PC-9 (cell line): Measurements from ENCODE around the gene ABCC3. TPM values are rescaled to one million over a fixed set of nuclear protein-coding genes. Genes with fewer than 3 reads are reported as not detected.

Source experiments
- BruUV-seq: library from RNA; stranded (reverse); fragments of 400-500 nt; replicated peaks from 2 replicates; lab custom pipeline; 2021; lab: Mats Ljungman, UMichigan
- CTCF ChIA-PET: fragments of 300-600 bp; sonication (Branson Sonifier 250); formaldehyde crosslinking; loops from one replicate; lab custom pipeline; 2022; ENCODE audit warnings: antibody characterized with exemption; lab: Charles Lee
- POLR2A ChIA-PET: fragments of 300-600 bp; sonication (Branson Sonifier 250); formaldehyde crosslinking; loops from one replicate; lab custom pipeline; 2022; ENCODE audit warnings: antibody characterized with exemption; ENCODE audit not compliant: unreplicated experiment; lab: Charles Lee
- DNase-seq, 2 experiments: peaks; one replicate each; pipeline versions ENCODE4 v3.0.0 to v3.0.0-alpha.2; 2015 to 2022; ENCODE audit warnings: mixed read lengths in 1 of 2
- H2AFZ ChIP-seq: fragments of 200-600 bp; sonication (generic); 2 replicates; pipeline ENCODE4 v1.8.1; 2017; ENCODE audit warnings: antibody characterized with exemption
- H3F3A ChIP-seq: fragments of 200-600 bp; sonication (generic); 2 replicates; pipeline ENCODE4 v1.8.1; 2017; ENCODE audit warnings: antibody characterized with exemption, mild to moderate bottlenecking, low read depth; ENCODE audit not compliant: insufficient read depth
- H3K27ac ChIP-seq: fragments of 200-600 bp; sonication (generic); 2 replicates; pipeline ENCODE4 v1.6.1; 2016; ENCODE audit warnings: mixed run types
- H3K27me3 ChIP-seq: fragments of 200-600 bp; sonication (generic); 2 replicates; pipeline ENCODE4 v1.6.1; 2016; ENCODE audit warnings: low read depth, mixed run types; ENCODE audit not compliant: insufficient read depth
- H3K36me3 ChIP-seq: fragments of 200-600 bp; sonication (generic); 2 replicates; pipeline ENCODE4 v1.6.1; 2016; ENCODE audit warnings: low read depth, mixed run types
- H3K4me1 ChIP-seq: fragments of 200-600 bp; sonication (generic); replicated peaks from 2 replicates; pipeline ENCODE4 v1.6.1; 2016; ENCODE audit warnings: mixed run types; ENCODE audit not compliant: insufficient read depth
- H3K4me2 ChIP-seq: fragments of 200-600 bp; sonication (generic); 2 replicates; pipeline ENCODE4 v1.6.1; 2017; ENCODE audit warnings: mixed run types
- H3K4me3 ChIP-seq: fragments of 200-600 bp; sonication (generic); 2 replicates; pipeline ENCODE4 v1.6.1; 2016; ENCODE audit warnings: mixed run types
- H3K79me2 ChIP-seq: fragments of 200-600 bp; sonication (generic); 2 replicates; pipeline ENCODE4 v1.6.1; 2017; ENCODE audit warnings: low read depth, mixed run types
- H3K9me2 ChIP-seq: fragments of 200-600 bp; sonication (generic); 2 replicates; pipeline ENCODE4 v1.8.1; 2017; ENCODE audit warnings: mild to moderate bottlenecking; ENCODE audit not compliant: insufficient read depth
- H3K9me3 ChIP-seq: fragments of 200-600 bp; sonication (generic); 2 replicates; pipeline ENCODE4 v1.8.1; 2016; ENCODE audit warnings: low read depth; ENCODE audit not compliant: insufficient read depth
- H4K20me1 ChIP-seq: fragments of 200-600 bp; sonication (generic); 2 replicates; pipeline ENCODE4 v1.8.1; 2017; ENCODE audit not compliant: insufficient read depth
- EZH2 ChIP-seq: fragments of 200-600 bp; sonication (generic); IDR thresholded peaks from 2 replicates; pipeline ENCODE4 v1.8.0; 2017; ENCODE audit warnings: antibody characterized with exemption, low read depth
- intact Hi-C: fragments of 100-400 bp; cut with micrococcal nuclease; formaldehyde crosslinking; loops from one replicate; pipeline ENCODE4 v1.10.0; 2022; ENCODE audit not compliant: unreplicated experiment
- total RNA-seq: library from RNA; stranded (reverse); gene quantifications from 2 replicates; pipeline ENCODE4 v1.2.3, GENCODE V29; 2021
- TF ChIP-seq, protein P1 (sequence below): fragments of 200-600 bp; sonication (generic); conservative IDR thresholded peaks from 2 replicates; pipeline ENCODE4 v1.6.1; 2017; ENCODE audit warnings: mixed run types, antibody characterized with exemption, mild to moderate bottlenecking, moderate library complexity

The ABCC3 gene
- total RNA-seq, 1 experiment from 2014 or later, result 221 TPM

DNA sequence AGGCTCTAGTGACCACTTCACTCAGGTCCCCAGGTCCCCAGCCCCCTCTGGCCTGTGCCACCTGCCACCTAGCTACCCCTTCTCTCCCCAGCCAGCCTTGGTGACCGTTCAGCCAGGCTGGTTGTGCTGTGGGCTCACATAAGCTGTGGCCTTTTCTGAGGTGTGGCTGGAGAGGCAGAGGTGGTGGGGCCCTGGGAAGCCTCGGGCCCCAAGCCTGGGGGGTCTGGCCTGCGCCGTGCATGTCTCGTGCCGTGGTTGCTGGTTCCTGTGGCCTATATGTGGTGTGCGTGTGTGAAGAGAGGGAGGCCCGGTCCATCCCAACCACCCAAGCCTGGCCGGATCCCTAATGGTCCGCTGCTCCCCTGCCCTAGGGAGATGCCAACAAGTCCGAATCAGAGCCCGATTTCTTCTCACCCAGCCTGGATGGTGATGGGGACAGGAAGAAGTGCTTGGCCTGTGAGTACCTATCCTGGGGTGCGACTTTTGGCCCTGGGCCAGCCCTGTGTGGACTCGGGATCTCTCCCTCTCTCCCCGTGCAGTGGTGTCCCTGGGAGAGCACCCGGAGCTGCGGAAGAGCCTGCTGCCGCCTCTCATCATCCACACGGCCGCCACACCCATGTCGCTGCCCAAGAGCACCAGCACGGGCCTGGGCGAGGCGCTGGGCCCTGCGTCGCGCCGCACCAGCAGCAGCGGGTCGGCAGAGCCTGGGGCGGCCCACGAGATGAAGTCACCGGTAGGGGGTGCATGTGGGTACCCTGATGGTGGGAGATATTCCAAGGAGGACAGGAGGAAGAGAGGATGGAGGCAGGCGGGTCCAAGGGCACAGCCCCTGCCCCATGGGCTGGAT lies 38.3 kb upstream of the ABCC3 start:
- DNase-seq, result no peak

DNA sequence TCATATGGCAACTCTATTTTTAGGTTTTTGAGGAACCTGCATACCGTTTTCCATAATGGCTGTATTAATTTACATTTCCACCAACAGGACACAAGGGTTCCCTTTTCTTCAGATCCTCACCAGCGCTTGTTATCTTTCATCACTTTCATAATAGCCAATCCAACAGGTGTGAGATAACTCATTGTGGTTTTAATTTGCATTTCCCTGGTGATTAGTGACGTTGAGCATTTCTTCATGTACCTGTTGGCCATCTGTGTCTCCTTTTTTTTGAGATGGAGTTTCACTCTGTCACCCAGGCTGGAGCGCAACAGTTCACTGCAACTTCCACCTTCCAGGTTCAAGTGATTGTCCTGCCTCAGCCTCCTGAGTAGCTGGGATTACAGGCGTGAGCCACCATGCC lies 36.2 kb upstream of the ABCC3 start:
- no TSS peak for BruUV-seq
- no peak overlapping the region for H3K27ac ChIP-seq
- H3K27me3 ChIP-seq, result peaks cover 63% of the 10 kb centered on the region
- no peak overlapping the region for H2AFZ ChIP-seq
- H3K4me1 ChIP-seq, result no peaks in the 10 kb centered on the region
- H4K20me1 ChIP-seq, result no peaks in the 10 kb centered on the region
- TF ChIP-seq EZH2, result no peak
- TF ChIP-seq, protein P1, sequence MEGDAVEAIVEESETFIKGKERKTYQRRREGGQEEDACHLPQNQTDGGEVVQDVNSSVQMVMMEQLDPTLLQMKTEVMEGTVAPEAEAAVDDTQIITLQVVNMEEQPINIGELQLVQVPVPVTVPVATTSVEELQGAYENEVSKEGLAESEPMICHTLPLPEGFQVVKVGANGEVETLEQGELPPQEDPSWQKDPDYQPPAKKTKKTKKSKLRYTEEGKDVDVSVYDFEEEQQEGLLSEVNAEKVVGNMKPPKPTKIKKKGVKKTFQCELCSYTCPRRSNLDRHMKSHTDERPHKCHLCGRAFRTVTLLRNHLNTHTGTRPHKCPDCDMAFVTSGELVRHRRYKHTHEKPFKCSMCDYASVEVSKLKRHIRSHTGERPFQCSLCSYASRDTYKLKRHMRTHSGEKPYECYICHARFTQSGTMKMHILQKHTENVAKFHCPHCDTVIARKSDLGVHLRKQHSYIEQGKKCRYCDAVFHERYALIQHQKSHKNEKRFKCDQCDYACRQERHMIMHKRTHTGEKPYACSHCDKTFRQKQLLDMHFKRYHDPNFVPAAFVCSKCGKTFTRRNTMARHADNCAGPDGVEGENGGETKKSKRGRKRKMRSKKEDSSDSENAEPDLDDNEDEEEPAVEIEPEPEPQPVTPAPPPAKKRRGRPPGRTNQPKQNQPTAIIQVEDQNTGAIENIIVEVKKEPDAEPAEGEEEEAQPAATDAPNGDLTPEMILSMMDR, result no peak
- H3K9me2 ChIP-seq, result no peaks in the 10 kb centered on the region
- H3K36me3 ChIP-seq, result no peaks in the 10 kb centered on the region
- DNase-seq, result no peak
- H3F3A ChIP-seq, result no peaks in the 10 kb centered on the region
- no peak overlapping the region for H3K4me3 ChIP-seq
- H3K79me2 ChIP-seq, result no peaks in the 10 kb centered on the region
- H3K4me2 ChIP-seq, result no peak overlapping the region
- ChIA-PET POLR2A (no interaction called here), CTCF (no interaction called here)
- intact Hi-C loops, result no loop called here
- no peaks in the 10 kb centered on the region for H3K9me3 ChIP-seq

More for the DNA sequence above, 38.3 kb upstream of the ABCC3 start:
- Histone ChIP-seq H4K20me1 (no peaks in the 10 kb centered on the region), H3K27ac (no peak overlapping the region), H3K9me3 (no peaks in the 10 kb centered on the region), H2AFZ (no peak overlapping the region), H3K4me2 (no peak overlapping the region), H3K79me2 (no peaks in the 10 kb centered on the region), H3F3A (no peaks in the 10 kb centered on the region), H3K36me3 (no peaks in the 10 kb centered on the region), H3K4me3 (no peak overlapping the region), H3K4me1 (no peaks in the 10 kb centered on the region), H3K9me2 (no peaks in the 10 kb centered on the region), H3K27me3 (peaks cover 58% of the 10 kb centered on the region)
- ChIA-PET POLR2A (no interaction called here), CTCF (no interaction called here)
- intact Hi-C loops, result no loop called here
- TF ChIP-seq, protein P1, result no peak
- TF ChIP-seq EZH2, result no peak
- no TSS peak for BruUV-seq

DNA sequence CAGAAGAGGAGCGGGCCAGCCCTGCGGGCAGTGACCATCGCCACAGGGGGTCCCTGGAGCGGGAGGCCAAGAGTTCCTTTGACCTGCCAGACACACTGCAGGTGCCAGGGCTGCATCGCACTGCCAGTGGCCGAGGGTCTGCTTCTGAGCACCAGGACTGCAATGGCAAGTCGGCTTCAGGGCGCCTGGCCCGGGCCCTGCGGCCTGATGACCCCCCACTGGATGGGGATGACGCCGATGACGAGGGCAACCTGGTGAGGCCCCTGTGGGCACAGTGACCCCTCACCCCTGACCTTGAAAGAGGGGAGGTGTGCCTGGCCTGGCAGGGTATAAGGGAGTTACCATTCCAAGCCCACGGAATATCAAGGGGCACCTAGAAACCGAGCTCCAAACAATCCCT lies 35.1 kb upstream of the ABCC3 start:
- Histone ChIP-seq H3F3A (no peaks in the 10 kb centered on the region), H3K4me2 (no peak overlapping the region), H3K4me3 (no peak overlapping the region), H3K9me3 (no peaks in the 10 kb centered on the region), H3K79me2 (no peaks in the 10 kb centered on the region), H3K9me2 (no peaks in the 10 kb centered on the region), H3K27me3 (peaks cover 63% of the 10 kb centered on the region), H4K20me1 (no peaks in the 10 kb centered on the region), H2AFZ (no peak overlapping the region), H3K4me1 (no peaks in the 10 kb centered on the region), H3K27ac (no peak overlapping the region), H3K36me3 (no peaks in the 10 kb centered on the region)
- POLR2A ChIA-PET, result no interaction called here
- intact Hi-C loops, result no loop called here
- DNase-seq, result no peak
- TF ChIP-seq, protein P1, result no peak
- no peak for TF ChIP-seq EZH2
- CTCF ChIA-PET, result no interaction called here
- no TSS peak for BruUV-seq
